Stimulated activated CD4-positive, alpha-beta T cell treated with anti-CD3 and anti-CD28 coated beads, Interleukin-12 subunit alpha, Interleukin-12 subunit beta, amount 100 ng/mL, for 48 hours (primary cell): Measurements from ENCODE around the gene DNMT1.

Experiments used
- DNase-seq, 3 donors: peaks; one replicate each; pipeline ENCODE4 v3.0.0-alpha.2; 2020; ENCODE audit warnings: low read depth in 2 of 3, low spot score in 1 of 3

The DNMT1 gene

GRCh38 chr19:10100163-10100785 lies 94.5 kb downstream of the DNMT1 start:
- DNase-seq = no peak

- DNase-seq = no peak
Observed at GRCh38 chr19:10096615-10096963, 98.2 kb downstream of the DNMT1 start.

- DNase-seq = peak; percentile 78 to 86 (median 85)
Observed at GRCh38 chr19:10095948-10096614, 98.7 kb downstream of the DNMT1 start.

GRCh38 chr19:10095622-10095947 lies 99.2 kb downstream of the DNMT1 start:
- DNase-seq = no peak

- no peak for DNase-seq
Observed at GRCh38 chr19:10093295-10094186, 101.2 kb downstream of the DNMT1 start.

GRCh38 chr19:10092648-10093294 lies 102.0 kb downstream of the DNMT1 start:
- DNase-seq = no peak

- no peak for DNase-seq
Observed at GRCh38 chr19:10091895-10092641, 102.7 kb downstream of the DNMT1 start.

- DNase-seq = no peak
Observed at GRCh38 chr19:10091370-10091687, 103.4 kb downstream of the DNMT1 start.

GRCh38 chr19:10089801-10090375 lies 104.9 kb downstream of the DNMT1 start:
- DNase-seq = no peak

GRCh38 chr19:10088949-10089554 lies 105.7 kb downstream of the DNMT1 start:
- DNase-seq = no peak

GRCh38 chr19:10087296-10088061 lies 107.3 kb downstream of the DNMT1 start:
- no peak for DNase-seq

GRCh38 chr19:10086591-10087192 lies 108.1 kb downstream of the DNMT1 start:
- DNase-seq = no peak

GRCh38 chr19:10085641-10086590 lies 108.8 kb downstream of the DNMT1 start, which contains the start of gene SHFL:
Gene SHFL (plus strand): TSS chr19:10086317. CDS start chr19:10086428, 111 bp downstream.
- DNase-seq = peak; percentile 57 to 72 (median 58)

- no peak for DNase-seq
Observed at GRCh38 chr19:10084803-10085202, 110.0 kb downstream of the DNMT1 start.

- DNase-seq = no peak
Observed at GRCh38 chr19:10083911-10084310, 110.8 kb downstream of the DNMT1 start.
